ENCODE results near the gene ROR2. TPM values are rescaled to one million over a fixed set of nuclear protein-coding genes. Genes with fewer than 3 reads are reported as not detected.

Gene ROR2
- total RNA-seq, 1 experiment from 2014 or later = 2.7 TPM

DNA sequence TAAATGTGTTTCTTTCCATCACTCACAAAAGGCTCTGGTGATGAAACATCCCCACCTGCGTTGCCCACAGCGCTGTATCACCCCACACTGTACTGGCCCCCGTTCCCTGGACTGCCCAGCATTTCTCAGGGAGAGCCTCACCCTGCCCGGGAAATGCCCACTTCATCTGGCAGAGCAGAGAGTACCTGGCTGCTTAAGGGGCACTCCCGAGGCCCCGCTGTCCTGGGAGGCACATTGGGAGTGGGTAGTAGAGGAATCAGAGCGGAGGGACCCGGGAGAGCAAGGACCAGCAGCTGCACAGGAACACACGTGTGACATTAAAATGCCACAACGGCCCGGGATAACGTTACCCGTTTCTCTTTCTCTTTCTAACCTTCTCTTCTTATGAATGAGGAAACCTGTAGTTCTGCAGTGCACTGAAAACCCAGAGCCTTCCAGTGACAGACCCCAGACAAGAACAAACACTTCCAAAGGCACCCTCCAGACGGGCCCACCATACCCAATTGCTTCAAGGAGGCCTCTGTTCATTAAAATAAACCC lies 110.0 kb downstream of the ROR2 start:
- no peak overlapping the region for H3K56ac ChIP-seq (ENCODE audit: insufficient read length, low read depth, low read length)
- no peaks in the 10 kb centered on the region for H3K27me3 ChIP-seq (ENCODE audit: insufficient read depth, low read length)
- no peak overlapping the region for H2BK5ac ChIP-seq (ENCODE audit: insufficient read length, low read length)
- no peak overlapping the region for H3K23ac ChIP-seq (ENCODE audit: insufficient read length, low read depth, low read length)
- H3K79me1 ChIP-seq (ENCODE audit: insufficient read depth, low read depth, low read length, poor library complexity, severe bottlenecking) = no peaks in the 10 kb centered on the region
- TF ChIP-seq, protein P1, sequence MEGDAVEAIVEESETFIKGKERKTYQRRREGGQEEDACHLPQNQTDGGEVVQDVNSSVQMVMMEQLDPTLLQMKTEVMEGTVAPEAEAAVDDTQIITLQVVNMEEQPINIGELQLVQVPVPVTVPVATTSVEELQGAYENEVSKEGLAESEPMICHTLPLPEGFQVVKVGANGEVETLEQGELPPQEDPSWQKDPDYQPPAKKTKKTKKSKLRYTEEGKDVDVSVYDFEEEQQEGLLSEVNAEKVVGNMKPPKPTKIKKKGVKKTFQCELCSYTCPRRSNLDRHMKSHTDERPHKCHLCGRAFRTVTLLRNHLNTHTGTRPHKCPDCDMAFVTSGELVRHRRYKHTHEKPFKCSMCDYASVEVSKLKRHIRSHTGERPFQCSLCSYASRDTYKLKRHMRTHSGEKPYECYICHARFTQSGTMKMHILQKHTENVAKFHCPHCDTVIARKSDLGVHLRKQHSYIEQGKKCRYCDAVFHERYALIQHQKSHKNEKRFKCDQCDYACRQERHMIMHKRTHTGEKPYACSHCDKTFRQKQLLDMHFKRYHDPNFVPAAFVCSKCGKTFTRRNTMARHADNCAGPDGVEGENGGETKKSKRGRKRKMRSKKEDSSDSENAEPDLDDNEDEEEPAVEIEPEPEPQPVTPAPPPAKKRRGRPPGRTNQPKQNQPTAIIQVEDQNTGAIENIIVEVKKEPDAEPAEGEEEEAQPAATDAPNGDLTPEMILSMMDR (conservative IDR thresholded peaks at IDR 0.05) = no peak
- H3K79me2 ChIP-seq (ENCODE audit: insufficient read depth, low read length) = no peaks in the 10 kb centered on the region
- Mint-ChIP-seq H3K4me3 (no peak overlapping the region), H3K27ac (no peak overlapping the region), H3K9me3 (no peaks in the 10 kb centered on the region), H3K4me1 (peaks cover 16 to 27% of the 10 kb centered on the region in 2 experiments), H3K27me3 (ENCODE audit: low read depth) (no peaks in the 10 kb centered on the region), H3K36me3 (ENCODE audit: insufficient read depth in 1 of 3, low read depth in 3 of 3) (no peaks in the 10 kb centered on the region)
- no peak overlapping the region for H3K4me2 ChIP-seq (ENCODE audit: insufficient read depth, insufficient read length, low read length)
- H2BK120ac ChIP-seq (ENCODE audit: low read depth, low read length, poor library complexity, severe bottlenecking) = no peak overlapping the region
- H2BK15ac ChIP-seq (ENCODE audit: low read depth, low read length) = no peak overlapping the region
- DNase-seq = no peak
- no peak overlapping the region for H4K5ac ChIP-seq (ENCODE audit: insufficient read length, low read depth, low read length)
- no peaks in the 10 kb centered on the region for H4K20me1 ChIP-seq (ENCODE audit: control insufficient read depth, insufficient read depth, insufficient read length)
- H3T11ph ChIP-seq (ENCODE audit: low read length) = no peak overlapping the region
- no peak overlapping the region for H2BK20ac ChIP-seq (ENCODE audit: low read depth, low read length, poor library complexity, severe bottlenecking)
- H3K4ac ChIP-seq (ENCODE audit: low read depth, low read length) = no peak overlapping the region
- H2BK12ac ChIP-seq (ENCODE audit: insufficient read length, low read depth, low read length) = no peak overlapping the region
- H3K18ac ChIP-seq (ENCODE audit: insufficient read length, low read depth, low read length) = no peak overlapping the region
- H3K14ac ChIP-seq (ENCODE audit: insufficient read depth, low read length) = no peak overlapping the region
- no peaks in the 10 kb centered on the region for H3K23me2 ChIP-seq (ENCODE audit: insufficient read length, low read depth, low read length, poor library complexity, severe bottlenecking)
- no peaks in the 10 kb centered on the region for H3K9me3 ChIP-seq (ENCODE audit: control insufficient read depth, low read depth, low read length)
- H3K27ac ChIP-seq (ENCODE audit: insufficient read length, low read depth, low read length) = no peak overlapping the region
- H4K8ac ChIP-seq (replicated peaks; ENCODE audit: insufficient read length, low read depth, low read length) = no peak overlapping the region
- WGBS (ENCODE audit: extremely low coverage, insufficient read length, low lambda C conversion rate) = no CpG with 5 or more reads among the region's 14 CpGs
- H3K9ac ChIP-seq (ENCODE audit: extremely low read depth, insufficient read length, low read length) = no peak overlapping the region
- H2AFZ ChIP-seq (ENCODE audit: low read length) = no peak overlapping the region
- no peak overlapping the region for H4K91ac ChIP-seq (ENCODE audit: insufficient read length, low read depth, low read length)
- H2AK5ac ChIP-seq (ENCODE audit: insufficient read length, low read length) = no peak overlapping the region
- H3K4me1 ChIP-seq (ENCODE audit: insufficient read depth, low read length) = no peaks in the 10 kb centered on the region
